H1 (cell line): ENCODE measurements around the gene PSORS1C2. TPM values are rescaled to one million over a fixed set of nuclear protein-coding genes. Genes with fewer than 3 reads are reported as not detected.

ENCODE experiments used
- CTCF ChIA-PET: fragments of 300-600 bp; sonication (Branson Sonifier 250); formaldehyde crosslinking; loops from one replicate; lab custom pipeline; 2021; ENCODE audit not compliant: partially characterized antibody; lab: Charles Lee
- POLR2A ChIA-PET: fragments of 300-600 bp; sonication (Branson Sonifier 250); formaldehyde crosslinking; loops from one replicate; lab custom pipeline; 2021; ENCODE audit warnings: inconsistent platforms; ENCODE audit not compliant: partially characterized antibody; lab: Charles Lee
- DNase-seq, 2 experiments: peaks; one replicate each; pipeline versions ENCODE4 v3.0.0 to v3.0.0-alpha.2; 2010 to 2022; ENCODE audit warnings: low spot score in 2 of 2, low read depth in 1 of 2, mixed read lengths in 1 of 2
- FAIRE-seq: peaks from 2 replicates; lab custom pipeline; 2011; peaks lifted over from hg19 to GRCh38; lab: Jason Lieb, UNC
- H2AFZ ChIP-seq: 2 replicates; pipeline ENCODE4 v1.8.1; 2012; ENCODE audit warnings: low read length, inconsistent platforms
- H2AK5ac ChIP-seq: 2 replicates; pipeline ENCODE4 v1.6.1; 2013; ENCODE audit warnings: low read depth, low read length
- H2BK120ac ChIP-seq: replicated peaks from 2 replicates; pipeline ENCODE3; 2013; ENCODE audit warnings: low read depth, low read length, inconsistent platforms
- H2BK12ac ChIP-seq: 2 replicates; pipeline ENCODE4 v1.6.1; 2013; ENCODE audit warnings: low read depth, low read length
- H2BK15ac ChIP-seq: 2 replicates; pipeline ENCODE4 v1.6.1; 2013; ENCODE audit warnings: low read length
- H2BK20ac ChIP-seq: 2 replicates; pipeline ENCODE4 v1.6.1; 2013; ENCODE audit warnings: low read length
- H2BK5ac ChIP-seq: 2 replicates; pipeline ENCODE4 v1.6.1; 2013; ENCODE audit warnings: low read depth, low read length
- H3K14ac ChIP-seq: 2 replicates; pipeline ENCODE4 v1.6.1; 2013; ENCODE audit warnings: inconsistent platforms; ENCODE audit not compliant: insufficient read length
- H3K18ac ChIP-seq: 2 replicates; pipeline ENCODE4 v1.6.1; 2013; ENCODE audit warnings: low read length; ENCODE audit errors: extremely low read depth
- H3K23ac ChIP-seq: 2 replicates; pipeline ENCODE4 v1.6.1; 2013; ENCODE audit warnings: inconsistent platforms; ENCODE audit not compliant: insufficient read length
- H3K23me2 ChIP-seq: 2 replicates; pipeline ENCODE4 v1.6.1; 2013; ENCODE audit warnings: low read depth, low read length
- H3K27ac ChIP-seq: 2 replicates; pipeline ENCODE4 v1.6.1; 2011; ENCODE audit warnings: low read depth, low read length, inconsistent platforms
- H3K27me3 ChIP-seq, 4 experiments: replicated peaks in 1 of 4; 1 replicate in 1 of 4; 2 replicates in 3 of 4; pipeline versions ENCODE4 v1.6.1 to v1.8.1; 2011 to 2013; ENCODE audit warnings: low read length in 3 of 4, mild to moderate bottlenecking in 3 of 4, inconsistent platforms in 2 of 4, mixed read lengths in 2 of 4, moderate library complexity in 1 of 4; ENCODE audit not compliant: control insufficient read depth in 3 of 4, insufficient read depth in 3 of 4; ENCODE audit errors: extremely low read depth in 1 of 4
- H3K36me3 ChIP-seq, 4 experiments: 2 replicates each; pipeline versions ENCODE4 v1.6.1 to v1.8.1; 2011 to 2013; ENCODE audit warnings: mild to moderate bottlenecking in 4 of 4, low read length in 3 of 4, moderate library complexity in 2 of 4, control low read depth in 1 of 4, inconsistent platforms in 1 of 4; ENCODE audit not compliant: insufficient read depth in 4 of 4, control insufficient read depth in 2 of 4
- H3K4ac ChIP-seq: replicated peaks from 2 replicates; pipeline ENCODE3; 2013; ENCODE audit warnings: low read length, low read depth, mixed read lengths, inconsistent platforms; ENCODE audit not compliant: insufficient read length
- H3K4me1 ChIP-seq, 4 experiments: replicated peaks in 1 of 4; 1 replicate in 1 of 4; 2 replicates in 3 of 4; pipeline versions ENCODE4 v1.6.1 to v1.8.1; 2011 to 2013; ENCODE audit warnings: low read length in 3 of 4, inconsistent platforms in 2 of 4, mixed read lengths in 1 of 4; ENCODE audit not compliant: insufficient read depth in 4 of 4, control insufficient read depth in 3 of 4
- H3K4me2 ChIP-seq, 2 experiments: 2 replicates each; pipeline versions ENCODE4 v1.6.1 to v1.8.1; 2011 to 2013; ENCODE audit warnings: low read depth in 2 of 2, low read length in 2 of 2, control low read depth in 1 of 2, inconsistent platforms in 1 of 2, mild to moderate bottlenecking in 1 of 2; ENCODE audit not compliant: insufficient read depth in 1 of 2
- H3K4me3 ChIP-seq, 4 experiments: fragments of 200-600, 300-600 bp in 1 of 4; sonication (generic), shearing (Covaris generic), sonication (Bioruptor Twin) in 1 of 4; 2 replicates each; pipeline versions ENCODE4 v1.5.1 to v1.8.1; 2011 to 2016; ENCODE audit warnings: low read length in 4 of 4, low read depth in 3 of 4, control low read depth in 2 of 4, inconsistent platforms in 2 of 4, mild to moderate bottlenecking in 2 of 4, mixed read lengths in 1 of 4, moderate library complexity in 1 of 4; ENCODE audit not compliant: insufficient read depth in 2 of 4; ENCODE audit errors: extremely low read depth in 1 of 4
- H3K56ac ChIP-seq: replicated peaks from 2 replicates; pipeline ENCODE3; 2013; ENCODE audit warnings: low read depth, mild to moderate bottlenecking, mixed read lengths, low read length, inconsistent platforms; ENCODE audit not compliant: insufficient read length
- H3K79me1 ChIP-seq: 2 replicates; pipeline ENCODE4 v1.6.1; 2013; ENCODE audit warnings: low read depth, low read length, control low read depth
- H3K79me2 ChIP-seq, 2 experiments: 2 replicates each; pipeline versions ENCODE4 v1.6.1 to v1.8.1; 2012 to 2013; ENCODE audit warnings: low read length in 2 of 2, mild to moderate bottlenecking in 2 of 2, inconsistent platforms in 1 of 2; ENCODE audit not compliant: insufficient read depth in 2 of 2, control insufficient read depth in 1 of 2
- H3K9ac ChIP-seq, 4 experiments: replicated peaks in 1 of 4; 1 replicate in 1 of 4; 2 replicates in 3 of 4; pipeline versions ENCODE4 v1.6.1 to v1.8.1; 2011 to 2013; ENCODE audit warnings: low read depth in 3 of 4, low read length in 3 of 4, control low read depth in 2 of 4, mild to moderate bottlenecking in 2 of 4, moderate library complexity in 2 of 4, inconsistent platforms in 1 of 4; ENCODE audit errors: extremely low read depth in 1 of 4
- H3K9me3 ChIP-seq, 2 experiments: 2 replicates each; pipeline versions ENCODE4 v1.6.1 to v1.8.1; 2012 to 2013; ENCODE audit warnings: mild to moderate bottlenecking in 2 of 2, moderate library complexity in 2 of 2, control low read depth in 1 of 2, inconsistent platforms in 1 of 2, low read depth in 1 of 2, low read length in 1 of 2, mixed read lengths in 1 of 2; ENCODE audit not compliant: insufficient read depth in 2 of 2
- H4K20me1 ChIP-seq, 2 experiments: replicated peaks in 1 of 2; 2 replicates each; pipeline versions ENCODE3 to v1.8.1; 2011 to 2013; ENCODE audit warnings: inconsistent platforms in 2 of 2, low read length in 2 of 2, mild to moderate bottlenecking in 1 of 2; ENCODE audit not compliant: insufficient read depth in 2 of 2, control insufficient read depth in 1 of 2
- H4K5ac ChIP-seq: 2 replicates; pipeline ENCODE4 v1.6.1; 2013; ENCODE audit warnings: low read length, low read depth, mixed read lengths, inconsistent platforms; ENCODE audit not compliant: insufficient read length
- H4K8ac ChIP-seq: 2 replicates; pipeline ENCODE4 v1.8.0; 2013; ENCODE audit warnings: mild to moderate bottlenecking, moderate library complexity, low read length, inconsistent platforms; ENCODE audit not compliant: insufficient read depth; ENCODE audit errors: extremely low read depth
- H4K91ac ChIP-seq: replicated peaks from 2 replicates; pipeline ENCODE3; 2013; ENCODE audit warnings: low read length, mixed read lengths, inconsistent platforms; ENCODE audit not compliant: insufficient read length
- GTF2F1 ChIP-seq: IDR thresholded peaks from 2 replicates; pipeline ENCODE4 v1.6.1; 2012; ENCODE audit warnings: low read depth, low read length, improper control_type of control experiment, borderline replicate concordance
- SP1 ChIP-seq: IDR thresholded peaks from 2 replicates; pipeline ENCODE4 v1.6.1; 2011; ENCODE audit warnings: low read depth, low read length
- TBP ChIP-seq: IDR thresholded peaks from 2 replicates; pipeline ENCODE4 v1.6.1; 2011; ENCODE audit warnings: low read depth, low read length, improper control_type of control experiment
- TEAD4 ChIP-seq: IDR thresholded peaks from 2 replicates; pipeline ENCODE4 v1.6.1; 2012; ENCODE audit warnings: low read depth, low read length, inconsistent platforms, mixed read lengths
- WGBS, 2 experiments: shearing (Covaris generic) in 1 of 2; methylation state at CpG; one replicate each; pipeline versions ENCODE4 v1.1.6 to v1.1.7; 2013 to 2015; ENCODE audit warnings: low lambda C conversion rate in 2 of 2, mixed read lengths in 2 of 2, inconsistent platforms in 1 of 2, low coverage in 1 of 2, missing lambda C conversion rate in 1 of 2; ENCODE audit not compliant: insufficient replicate concordance in 2 of 2, insufficient coverage in 1 of 2, insufficient read length in 1 of 2; ENCODE audit errors: extremely low coverage in 1 of 2, missing lambda C conversion rate in 1 of 2; 5-methylcytosine and 5-hydroxymethylcytosine counted together
- polyA plus RNA-seq, 7 experiments: library from polyadenylated mRNA; depleted of rRNA in 3 of 7; stranded (reverse) in 5 of 7; unstranded in 2 of 7; fragments of >200 nt in 5 of 7; fragments of 200-250 nt in 2 of 7; gene quantifications; 1 replicate in 5 of 7; 2 replicates in 1 of 7; 4 replicates in 1 of 7; pipeline versions ENCODE4 v1.2.1 to v1.2.3, GENCODE V29; 2011 to 2013; ENCODE audit warnings: missing spikeins in 2 of 7, mixed read lengths in 2 of 7
- total RNA-seq: library from RNA; stranded (reverse); fragmentation: NEBNext Ultra II Directional; extraction: Animal tissue kit (Norgen Biotek cat#: 25700); gene quantifications from 2 replicates; pipeline ENCODE4 v1.2.1, GENCODE V29; 2021

The PSORS1C2 gene
- total and polyA plus RNA-seq, 2 of the 8 experiments (the other 6 are each of a cell fraction or from before 2014, with no cell fraction given), result 0.11 TPM; not detected in 1

GRCh38 chr6:31139599-31139998, 733 bp upstream of the PSORS1C2 start:
- H2AK5ac ChIP-seq, result peak overlapping the region; percentile 67; the same call in 1 of the 2 replicates
- no peak overlapping the region for H3K27ac ChIP-seq

More at GRCh38 chr6:31139599-31139998, 733 bp upstream of the PSORS1C2 start:
- Histone ChIP-seq H4K8ac (no peak overlapping the region), H3K14ac (no peak overlapping the region), H3K23me2 (no peaks in the 10 kb centered on the region), H3K27me3 (0 out of 7 replicates have a peak, but pooled peaks cover 0 to 2% (median 0%) of the 10 kb centered on the region in 4 experiments), H3K36me3 (peaks cover 0 to 20% (median 3%) of the 10 kb centered on the region in 4 experiments; a peak in 4 of 8 replicates), H4K20me1 (no peaks in the 10 kb centered on the region), H3K79me1 (no peaks in the 10 kb centered on the region), H3K4me2 (peak overlapping the region; percentile 4 to 35), H3K9me3 (no peaks in the 10 kb centered on the region), H2AFZ (peak overlapping the region; percentile 27), H3K9ac (no peak overlapping the region), H3K18ac (peak overlapping the region; percentile 86; the same call in 1 of the 2 replicates), H2BK12ac (peak overlapping the region; percentile 94; the same call in 1 of the 2 replicates), H4K5ac (no peak overlapping the region), H2BK15ac (peak overlapping the region; percentile 76; the same call in 1 of the 2 replicates), H2BK20ac (peak overlapping the region; percentile 98; the same call in 1 of the 2 replicates), H2BK120ac (no peak overlapping the region), H3K4me1 (peaks cover 0 to 20% (median 15%) of the 10 kb centered on the region in 4 experiments; a peak in 6 of 7 replicates), H3K56ac (no peak overlapping the region), H3K23ac (no peak overlapping the region), H4K91ac (peak overlapping the region; percentile 95)
- CTCF ChIA-PET, result interaction anchor here (0.8 to 16.4 kb wide), 16 partner anchors 8 to 227 kb away, joined by 3 to 170 read pairs (median 4); partner anchors contain the start of genes C6orf15, CCHCR1 and TCF19
- FAIRE-seq (peak; percentile 70), DNase-seq (no peak)
- POLR2A ChIA-PET, result interaction anchor here (0.8 to 68.5 kb wide), 5 partner anchors 8 to 229 kb away, joined by 3 to 2251 read pairs (median 3); partner anchors contain the start of genes CCHCR1, CDSN, POU5F1 and PSORS1C1
- 35% methylated on average over 4 of the region's 4 CpGs; no CpG with 5 or more reads in 1 of the 2 experiments for WGBS, 2 experiments
- no peak for TF ChIP-seq GTF2F1
- TF ChIP-seq TEAD4, result peak; percentile 80
- 0 out of 2 replicates have a peak, but pooled peaks have one; percentile 6 for TF ChIP-seq SP1
- TF ChIP-seq TBP, result 0 out of 2 replicates have a peak, but pooled peaks have one; percentile 14
- TF ChIP-seq, all 59 proteins: peak for 3
- Histone ChIP-seq H2BK5ac (peak overlapping the region; percentile 89; the same call in 1 of the 2 replicates), H3K79me2 (no peaks in the 10 kb centered on the region), H3K4me3 (no peak overlapping the region), H3K4ac (no peak overlapping the region)
